ENCODE data around the gene PNCK. TPM values are rescaled to one million over a fixed set of nuclear protein-coding genes. Genes with fewer than 3 reads are reported as not detected.
A peak's percentile ranks its signal among the peaks of the same experiment; 100 is the strongest.

PNCK gene
- total and polyA plus RNA-seq, 2 of the 13 experiments (the other 11 are each of a cell fraction or from before 2014, with no cell fraction given): 33.1 TPM; not detected in 1

GRCh38 chrX:153649178-153649914, 24.3 kb downstream of the PNCK start (continued):
- TF ChIP-seq ARNT2 (CRISPR knock-in tag; IDR thresholded peaks at IDR 0.05; ENCODE audit: low read depth) (no peak), NFKB2 (CRISPR knock-in tag; IDR thresholded peaks at IDR 0.05; ENCODE audit: borderline replicate concordance) (no peak), ZNF280D (CRISPR knock-in tag; IDR thresholded peaks at IDR 0.05) (no peak), ZNF441 (CRISPR knock-in tag; IDR thresholded peaks at IDR 0.05; ENCODE audit: borderline replicate concordance) (no peak), ATF3 (CRISPR knock-in tag; IDR thresholded peaks at IDR 0.05) (no peak), AKAP8 (CRISPR knock-in tag; IDR thresholded peaks at IDR 0.05) (0 out of 2 replicates have a peak, but pooled peaks have one; percentile 25), ZBTB20 (CRISPR knock-in tag; IDR thresholded peaks at IDR 0.05; ENCODE audit: borderline replicate concordance, low read depth) (no peak), RAD51 (IDR thresholded peaks at IDR 0.05; ENCODE audit: borderline replicate concordance) (no peak), ZNF687 (CRISPR knock-in tag; IDR thresholded peaks at IDR 0.05) (peak; percentile 56; the same call in 1 of the 2 replicates), MXD3 (CRISPR knock-in tag; IDR thresholded peaks at IDR 0.05) (no peak), ZFY (CRISPR knock-in tag; IDR thresholded peaks at IDR 0.05) (no peak), ZNF724P (CRISPR knock-in tag; IDR thresholded peaks at IDR 0.05; ENCODE audit: borderline replicate concordance) (no peak), ZFYVE20 (CRISPR knock-in tag; IDR thresholded peaks at IDR 0.05; ENCODE audit: borderline replicate concordance, low read depth) (no peak), ARID5B (CRISPR knock-in tag; IDR thresholded peaks at IDR 0.05) (no peak), ZFP90 (CRISPR knock-in tag; IDR thresholded peaks at IDR 0.05; ENCODE audit: borderline replicate concordance) (no peak), ZNF234 (CRISPR knock-in tag; conservative IDR thresholded peaks at IDR 0.05) (no peak), FOXK1 (CRISPR knock-in tag; IDR thresholded peaks at IDR 0.05; ENCODE audit: borderline replicate concordance, low read depth) (no peak)

All from HepG2 (cell line).